GM18517 (cell line): ENCODE results near the gene NXN.

Experiments
- ATAC-seq: cut with Tn5 transposase; IDR thresholded peaks from one replicate; pipeline ENCODE4 v1.9.1; 2021; ENCODE audit warnings: mild to moderate bottlenecking, moderate library complexity; ENCODE audit not compliant: unreplicated experiment

The NXN gene

GRCh38 chr17:979539-980405 lies at the start of gene NXN:
Gene NXN (minus strand): TSS chr17:979776.
- ATAC-seq: no peak

DNA sequence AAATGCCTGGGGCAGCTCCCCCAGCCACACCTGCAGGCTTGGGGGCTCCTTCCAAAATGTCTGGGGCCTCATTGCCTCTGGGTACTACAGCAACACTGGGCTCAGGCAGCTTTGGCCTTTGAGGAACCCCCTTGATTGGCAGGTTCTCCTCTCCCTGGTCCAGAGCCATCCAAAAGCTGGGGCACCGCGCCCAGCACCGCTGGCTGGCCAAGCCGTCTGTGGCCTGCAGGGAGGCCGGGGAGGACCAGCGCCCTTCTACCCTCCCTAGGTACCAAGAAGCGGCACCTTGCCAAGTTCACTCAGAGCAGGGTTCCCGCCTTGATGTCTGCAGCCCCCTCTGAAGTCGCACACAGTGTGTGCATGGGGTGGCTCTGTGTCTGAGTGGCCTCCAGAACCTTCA lies 47.5 kb upstream of the NXN start:
- ATAC-seq: no peak

GRCh38 chr17:1026599-1026975 lies 47.0 kb upstream of the NXN start:
- no peak for ATAC-seq

GRCh38 chr17:1025733-1026598 lies 46.4 kb upstream of the NXN start:
- ATAC-seq: no peak

DNA sequence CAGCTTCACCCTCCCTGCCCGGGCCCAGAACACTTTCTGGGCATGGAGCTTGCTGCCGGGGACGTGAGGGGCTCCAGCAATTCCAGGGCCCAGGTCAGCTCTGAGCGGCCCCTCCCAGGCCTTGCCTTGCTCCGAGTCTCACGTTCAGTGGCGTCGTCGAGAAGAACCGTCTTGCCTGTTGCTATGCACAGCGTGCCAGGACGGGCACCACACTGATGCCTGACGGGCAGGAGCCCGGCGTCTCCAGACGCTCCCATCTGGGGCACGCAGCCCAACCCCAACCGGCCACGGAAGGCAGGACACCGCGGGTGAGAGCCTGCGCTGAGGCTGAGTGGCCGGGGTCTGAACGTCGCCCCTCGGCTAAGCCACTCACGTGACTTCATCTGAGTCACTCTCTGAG lies 44.5 kb upstream of the NXN start:
- ATAC-seq: no peak

DNA sequence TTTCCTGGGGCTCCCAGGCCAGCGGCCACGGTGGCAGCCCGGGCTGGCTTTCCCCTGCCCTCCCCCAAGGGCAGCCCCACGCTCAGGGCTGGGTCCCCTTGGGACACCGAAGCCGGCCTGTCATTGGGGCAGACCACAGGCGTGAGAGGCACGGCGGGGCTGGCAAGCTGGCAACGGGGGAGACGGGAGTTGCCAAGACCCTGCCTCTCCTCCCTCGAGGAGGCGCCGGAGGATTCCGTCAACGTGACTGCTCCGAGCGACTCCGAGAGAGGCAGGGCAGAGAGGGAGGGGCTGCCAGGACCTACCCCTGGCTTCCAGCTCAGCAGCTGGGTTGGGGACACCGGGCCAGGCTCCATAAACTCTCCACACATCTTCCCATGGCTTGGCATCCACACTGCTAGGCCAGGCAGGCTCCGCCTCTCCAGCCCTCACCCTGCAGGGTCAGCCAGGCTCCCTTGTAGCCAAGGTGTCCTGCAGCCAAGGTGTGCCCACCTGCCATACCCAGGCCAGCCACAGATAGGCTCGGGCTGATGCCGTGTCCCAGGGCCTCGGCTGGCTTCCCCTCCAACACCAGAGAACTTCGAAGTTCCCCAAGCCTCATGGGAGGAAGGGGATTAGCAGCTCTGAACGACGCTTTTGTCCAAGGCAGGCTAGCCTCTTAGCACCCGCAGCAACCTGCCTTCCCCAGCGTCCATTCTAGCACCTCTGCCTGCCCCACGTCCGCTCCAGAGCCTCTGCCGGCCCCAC lies 42.9 kb upstream of the NXN start:
- no peak for ATAC-seq

- no peak for ATAC-seq
Observed at GRCh38 chr17:1021147-1021546, 41.6 kb upstream of the NXN start.

- no peak for ATAC-seq
Observed at GRCh38 chr17:1019451-1019850, 39.9 kb upstream of the NXN start.

DNA sequence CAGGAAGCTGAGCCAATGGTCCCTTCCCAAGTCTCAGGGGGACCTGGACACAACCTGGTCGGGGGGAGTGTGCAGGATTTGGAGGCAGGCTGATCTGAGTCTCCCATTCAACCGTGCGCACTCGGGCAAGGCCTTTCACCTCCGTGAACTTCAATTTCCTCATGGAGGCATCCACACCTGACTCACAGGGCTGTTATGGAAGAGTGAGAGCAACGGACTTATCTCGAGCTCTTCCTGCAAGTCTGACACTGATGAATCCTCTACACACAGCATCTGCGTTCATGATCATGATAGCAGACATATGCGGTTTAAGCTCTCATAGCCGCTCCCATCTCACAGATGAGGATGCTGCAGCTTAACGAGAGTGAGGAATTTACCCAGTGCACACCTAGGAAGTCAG lies 39.0 kb upstream of the NXN start:
- ATAC-seq: no peak

GRCh38 chr17:1013729-1014090 lies 34.1 kb upstream of the NXN start:
- ATAC-seq: no peak

DNA sequence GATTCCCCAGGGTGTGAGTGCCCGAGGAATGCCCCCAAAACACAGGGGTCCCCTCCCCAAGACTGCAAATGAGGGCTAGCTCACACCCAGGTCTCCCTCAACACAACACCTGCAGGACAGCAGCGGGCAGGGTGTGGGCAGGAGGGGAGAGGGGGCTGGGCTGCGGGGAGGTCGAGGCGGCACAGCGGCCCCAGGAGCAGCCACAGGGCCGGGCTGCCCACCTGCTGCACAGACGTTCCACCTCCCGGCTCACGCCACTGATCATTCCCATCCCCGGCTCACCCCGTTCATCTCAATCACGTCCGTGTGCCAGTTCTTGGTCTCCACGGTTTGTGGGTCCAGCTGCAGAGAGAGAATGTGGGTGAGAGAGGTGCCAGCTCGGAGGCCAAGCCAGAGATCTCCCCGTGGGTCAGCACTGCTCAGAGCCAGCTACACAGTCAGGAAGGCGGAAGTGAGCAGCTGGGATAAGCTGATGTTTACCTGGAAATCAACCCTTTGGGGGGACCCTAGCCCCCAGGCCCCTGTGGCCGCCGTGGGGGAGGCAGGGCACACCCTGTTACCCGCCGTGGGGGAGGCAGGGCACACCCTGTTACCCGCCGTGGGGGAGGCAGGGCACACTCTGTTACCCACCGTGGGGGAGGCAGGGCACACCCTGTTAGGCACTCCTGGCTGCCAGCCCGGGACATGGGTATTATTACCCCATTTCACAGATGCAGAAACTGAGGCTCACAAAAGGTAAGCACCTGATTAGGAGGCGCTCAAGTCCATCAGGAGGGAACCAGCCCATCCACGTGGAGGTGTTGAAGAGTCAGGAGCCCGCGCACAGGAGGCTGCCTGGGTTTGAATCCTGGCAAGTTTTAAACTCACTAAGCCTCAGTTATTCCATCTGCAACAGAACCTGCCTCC lies 33.5 kb upstream of the NXN start:
- ATAC-seq: no peak

DNA sequence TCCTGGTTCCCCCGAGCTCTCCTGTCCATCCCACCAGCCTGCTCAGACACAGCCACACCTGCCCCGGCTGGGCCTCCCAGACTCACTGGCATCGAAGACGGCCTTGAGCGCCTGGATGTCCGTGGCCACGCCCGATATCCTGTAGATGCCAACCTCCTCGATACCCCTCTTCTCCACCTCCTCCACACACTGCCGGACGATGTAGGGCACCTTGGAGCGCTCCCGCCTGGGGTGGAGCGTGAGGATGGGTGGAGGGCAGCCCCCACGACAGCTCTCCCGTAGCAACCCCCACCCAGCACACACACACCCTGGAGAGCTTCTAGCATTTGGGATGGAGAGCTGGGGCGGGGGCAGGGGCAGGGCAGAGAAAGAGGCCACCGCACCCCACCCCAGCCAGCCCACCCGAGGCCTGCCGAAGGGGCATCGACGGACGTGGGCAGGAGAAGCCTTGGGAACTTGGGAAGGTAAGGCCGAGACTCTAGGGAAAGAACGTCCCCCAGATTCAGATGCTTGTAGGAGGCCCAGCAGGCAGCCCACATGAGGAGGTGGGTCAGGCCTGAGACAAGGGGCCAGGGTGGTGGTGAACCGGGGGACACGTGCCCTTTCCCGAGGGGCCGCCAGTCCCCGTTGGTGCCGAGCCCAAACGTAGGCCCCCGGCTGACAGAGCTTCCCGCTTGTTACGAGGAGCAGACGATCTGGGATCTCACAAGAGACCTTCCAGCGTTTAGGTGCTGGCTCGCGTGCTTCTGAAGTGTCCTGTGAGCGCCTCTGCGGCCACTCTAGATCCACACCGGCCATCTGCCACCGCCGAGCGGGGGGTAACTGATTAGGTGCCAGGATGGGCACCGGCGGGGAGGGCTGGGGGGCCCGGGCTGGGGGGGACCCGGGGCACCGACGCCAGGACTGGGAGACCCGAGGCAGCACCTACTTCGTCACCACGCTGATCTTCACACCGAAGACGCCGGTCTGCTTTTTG lies 32.5 kb upstream of the NXN start:
- no peak for ATAC-seq

DNA sequence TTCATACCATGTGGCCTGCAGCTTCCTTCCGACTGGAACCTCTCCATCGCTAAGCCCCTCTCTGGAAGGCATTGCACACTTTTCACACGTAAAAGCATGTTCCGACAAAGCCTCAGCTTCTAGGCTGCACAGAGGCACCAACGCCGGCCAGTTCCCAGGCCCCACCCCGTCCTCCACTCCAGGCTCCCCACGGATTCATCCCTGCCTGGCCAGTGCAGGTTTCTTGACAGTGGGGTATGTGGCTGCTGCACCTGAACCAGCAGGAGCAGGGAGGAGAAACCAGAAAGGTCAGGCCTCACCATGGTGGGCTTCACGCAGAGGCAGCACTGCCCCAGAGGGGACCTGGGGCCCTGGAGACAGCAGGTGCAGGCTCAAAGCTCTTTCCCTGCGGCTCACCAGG lies 31.6 kb upstream of the NXN start:
- no peak for ATAC-seq

DNA sequence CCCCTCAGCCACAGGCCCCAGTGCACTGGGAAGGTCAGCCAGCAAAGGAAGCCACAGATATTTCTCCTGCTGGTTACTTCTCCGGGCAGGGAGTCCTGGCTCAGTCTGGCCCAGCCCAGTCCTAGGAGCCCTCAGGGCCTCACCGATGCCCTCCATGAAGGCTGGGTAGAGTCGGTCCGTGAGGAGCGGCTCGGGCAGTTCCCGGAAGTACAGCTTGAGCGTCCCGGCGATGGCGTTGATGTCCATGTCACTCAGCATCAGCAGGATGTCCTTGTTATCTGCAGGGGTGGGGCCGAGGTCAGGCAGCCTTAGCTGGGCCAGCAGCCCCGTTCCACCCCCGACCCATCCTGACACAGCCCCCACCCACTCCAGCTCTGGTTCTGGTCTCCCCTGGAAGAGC lies 31.0 kb upstream of the NXN start:
- ATAC-seq: no peak

DNA sequence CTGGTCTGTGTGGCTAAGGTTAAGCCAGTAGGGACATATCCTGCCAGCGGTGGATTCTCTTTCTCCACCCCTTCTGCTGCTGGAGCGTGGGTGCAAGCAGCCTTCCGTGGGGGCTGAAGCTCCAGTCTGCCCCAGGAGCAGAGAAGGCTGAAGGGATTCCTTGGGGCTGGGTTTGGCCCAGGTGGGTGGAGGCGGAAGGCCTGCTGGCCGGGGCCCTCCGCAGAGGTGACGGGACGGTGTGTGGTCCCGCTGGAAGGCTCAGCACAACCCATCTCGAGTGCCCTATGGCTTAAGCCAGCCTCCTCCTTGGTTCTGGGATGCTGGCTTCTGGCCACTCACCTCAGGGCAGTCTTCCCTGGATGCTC lies 30.5 kb upstream of the NXN start:
- ATAC-seq: no peak

GRCh38 chr17:1009229-1010085 lies 29.9 kb upstream of the NXN start:
- ATAC-seq: no peak

DNA sequence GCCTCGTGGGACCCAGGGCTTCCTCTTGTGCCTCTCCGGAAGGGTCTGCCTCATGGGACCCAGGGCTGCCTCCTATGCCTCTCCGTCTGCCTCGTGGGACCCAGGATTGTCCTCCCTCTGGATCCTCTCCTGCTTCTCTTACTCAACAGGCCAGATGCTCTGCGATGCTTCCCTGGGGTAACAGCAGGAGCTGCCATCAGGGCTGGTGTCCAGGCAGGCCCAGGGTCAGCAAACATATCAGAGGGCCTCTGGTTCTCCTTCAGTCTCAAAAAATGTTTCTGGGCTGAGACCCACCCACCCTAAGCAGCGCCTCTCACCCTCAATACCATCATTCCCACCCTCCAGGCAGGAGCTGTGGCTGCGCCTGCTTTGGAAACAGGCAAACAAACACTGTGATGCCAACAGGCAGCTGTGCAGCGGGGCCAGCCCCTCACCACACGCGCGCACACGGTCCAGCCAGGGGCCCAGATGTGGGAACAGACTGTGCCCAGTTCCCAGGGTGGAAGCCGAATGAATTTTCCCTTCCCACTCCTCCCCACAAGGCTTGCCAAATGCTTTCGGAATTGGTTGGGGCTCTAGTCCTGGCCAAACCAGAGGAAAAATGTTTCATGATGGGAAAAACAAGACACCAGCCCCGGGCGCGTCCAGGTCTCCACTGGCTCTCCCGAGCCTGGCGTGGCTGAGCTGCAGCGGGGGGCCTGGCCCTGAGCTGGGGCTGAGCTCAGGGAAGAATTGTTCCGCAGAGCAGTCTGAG lies 28.6 kb upstream of the NXN start:
- ATAC-seq: no peak
